Measurements from ENCODE around the gene PCP2.
A peak's percentile ranks its signal among the peaks of the same experiment; 100 is the strongest.

The PCP2 gene

DNA sequence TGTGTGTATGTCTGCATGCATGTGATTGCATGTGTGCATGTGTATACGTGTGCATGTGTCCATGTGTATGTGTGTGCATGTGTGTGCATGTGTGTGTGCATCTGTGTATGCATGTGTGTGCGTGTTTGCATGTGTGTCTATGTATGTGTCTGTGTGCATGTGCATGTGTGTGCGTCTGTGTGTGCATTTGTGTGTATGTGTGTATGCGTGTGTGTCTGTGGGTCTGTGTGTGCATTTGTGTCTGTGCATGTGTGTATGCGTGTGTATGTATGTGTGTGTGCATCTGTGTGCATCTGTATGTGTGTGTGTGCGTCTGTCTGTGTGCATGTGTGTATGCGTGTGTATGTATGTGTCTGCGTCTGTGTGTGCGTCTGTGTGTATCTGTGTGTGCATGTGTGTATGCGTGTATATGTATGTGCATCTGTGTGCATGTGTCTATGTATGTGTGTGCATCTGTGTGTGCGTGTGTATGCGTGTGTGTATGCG lies 6.4 kb upstream of the PCP2 start:
- DNase-seq = no peak

DNA sequence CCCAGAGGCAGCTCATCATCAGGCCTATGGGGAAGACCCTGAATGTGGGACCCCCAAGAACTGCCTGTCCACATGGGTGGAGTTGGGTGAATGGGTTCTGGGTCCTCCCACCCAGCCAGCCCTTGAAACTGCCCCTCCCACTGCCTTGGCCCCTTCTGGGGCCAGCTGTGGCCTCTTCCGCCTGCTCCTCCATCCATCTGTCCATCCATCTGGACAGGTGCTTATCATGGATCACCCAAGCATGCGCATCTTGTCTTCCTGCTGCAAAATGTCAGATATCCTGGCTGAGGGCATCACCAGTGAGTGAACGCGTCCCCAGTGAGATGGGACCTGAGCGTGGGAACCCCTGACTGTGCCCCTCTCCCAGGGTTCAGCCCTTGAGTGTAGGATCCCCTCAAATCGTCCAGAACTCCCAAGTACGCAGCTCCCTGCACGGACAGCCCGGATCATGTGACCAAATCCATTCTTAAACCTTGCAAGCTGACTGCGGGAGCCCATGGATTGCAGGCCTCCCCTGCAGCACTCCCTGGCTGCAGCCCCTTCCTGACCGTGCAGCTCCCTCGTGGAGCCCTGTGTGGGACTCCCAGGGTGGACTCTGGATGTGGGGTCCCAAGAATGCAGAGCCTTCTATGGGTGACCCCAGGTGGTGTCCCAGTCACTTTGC lies 5.4 kb upstream of the PCP2 start:
- no peak for DNase-seq

DNA sequence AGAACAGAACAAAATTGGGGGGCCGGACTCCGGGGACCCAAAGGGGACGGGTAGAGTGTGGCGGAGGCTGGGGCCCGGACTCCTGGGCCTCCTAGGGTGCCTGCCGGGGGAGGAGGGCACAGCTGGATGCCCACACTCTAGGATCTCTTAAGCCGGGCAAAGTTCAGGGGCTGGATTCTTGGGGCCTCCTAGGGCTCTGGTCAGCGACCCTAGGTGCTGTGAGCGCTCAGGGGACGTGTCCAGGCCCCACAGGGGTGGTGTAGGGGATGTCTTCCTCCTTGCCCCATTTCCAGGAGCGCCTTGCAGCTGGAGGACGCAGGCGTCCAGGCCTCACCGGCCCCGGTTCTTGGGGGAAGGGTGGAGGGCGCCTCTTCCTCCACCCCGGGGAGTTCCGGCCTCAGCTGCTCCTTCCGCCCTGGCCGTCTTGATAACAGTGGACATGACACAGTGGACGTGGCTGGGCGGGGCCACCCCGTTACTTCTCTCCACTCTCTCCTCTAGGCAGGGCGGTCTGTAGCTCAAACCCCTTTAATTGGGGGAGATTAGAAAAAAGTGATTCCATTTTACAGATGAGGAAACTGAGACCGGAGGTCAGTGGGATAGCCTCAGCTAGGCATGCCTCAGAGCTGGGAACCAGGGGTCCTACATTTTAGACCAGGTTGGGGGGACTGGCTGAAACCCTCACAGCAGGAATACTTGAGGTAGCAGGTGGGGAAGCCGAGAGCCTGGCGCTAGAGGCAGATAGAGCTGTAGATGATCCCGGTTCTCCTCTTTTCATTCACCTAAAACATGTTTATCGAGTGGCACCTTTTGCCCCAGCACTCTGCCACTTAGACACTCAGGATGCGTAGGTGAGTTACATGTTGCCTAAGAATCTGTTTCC lies 4.1 kb upstream of the PCP2 start:
- DNase-seq = peak in 2 of 56 donors; percentile 22 to 25

DNA sequence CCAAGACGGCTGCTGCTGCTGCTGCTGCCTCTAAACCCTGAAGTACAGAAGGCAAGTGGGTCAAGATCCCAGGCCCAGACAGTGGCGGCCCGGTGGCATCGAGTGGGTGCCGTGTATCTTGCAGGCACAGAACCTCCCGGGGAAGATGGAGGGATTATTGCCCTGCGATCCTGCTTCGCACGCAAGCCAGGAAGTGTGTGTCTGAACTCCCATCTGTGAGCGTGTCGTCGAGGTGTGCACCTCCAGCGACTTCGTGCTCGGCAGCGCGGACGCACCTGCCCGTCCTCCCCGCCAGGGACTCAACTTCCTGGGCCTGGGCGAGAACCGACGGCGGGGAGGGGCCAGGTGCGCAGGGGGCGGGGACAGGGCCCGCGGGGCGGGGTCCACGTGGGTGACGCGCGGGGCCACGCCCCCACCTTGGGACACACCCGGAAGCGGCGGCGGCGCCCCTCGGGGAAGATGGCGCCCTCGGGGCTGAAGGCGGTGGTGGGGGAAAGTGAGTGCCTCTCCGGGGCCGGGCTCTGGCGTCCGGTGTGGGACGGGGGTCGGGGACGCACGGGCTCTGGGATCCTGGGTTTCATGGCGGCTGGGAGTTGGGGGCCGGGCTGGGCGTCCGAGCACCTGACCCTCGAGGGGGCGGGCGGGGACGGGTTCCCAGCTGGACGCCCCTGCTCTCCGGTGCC lies 3.3 kb upstream of the PCP2 start, which contains the start of gene STXBP2:
Gene STXBP2 (plus strand): TSS at position 420 of the 683 bp plus-strand sequence. CDS start 40 bp downstream, at position 460.
- DNase-seq = peak in 5 of 56 donors; percentile 4 to 32 (median 17)

DNA sequence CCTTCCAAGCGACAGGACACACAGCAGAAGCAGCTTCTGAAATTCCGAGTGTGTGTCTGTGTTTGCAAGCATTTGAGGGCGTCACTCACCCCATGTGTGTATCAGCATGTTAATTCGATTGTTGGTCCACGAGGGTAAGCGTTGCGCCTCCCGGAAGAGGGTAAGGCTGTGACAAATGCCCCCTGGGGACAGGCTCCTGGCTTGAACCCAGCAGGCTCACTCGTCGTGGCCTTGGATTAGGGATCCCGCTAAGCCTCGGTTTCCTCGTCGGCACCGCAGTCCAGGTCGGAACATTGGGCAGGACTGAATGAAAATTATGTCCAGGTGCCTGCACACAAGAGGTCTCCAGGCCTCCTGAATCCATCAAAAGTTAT lies 2.8 kb upstream of the PCP2 start:
- no peak for DNase-seq

DNA sequence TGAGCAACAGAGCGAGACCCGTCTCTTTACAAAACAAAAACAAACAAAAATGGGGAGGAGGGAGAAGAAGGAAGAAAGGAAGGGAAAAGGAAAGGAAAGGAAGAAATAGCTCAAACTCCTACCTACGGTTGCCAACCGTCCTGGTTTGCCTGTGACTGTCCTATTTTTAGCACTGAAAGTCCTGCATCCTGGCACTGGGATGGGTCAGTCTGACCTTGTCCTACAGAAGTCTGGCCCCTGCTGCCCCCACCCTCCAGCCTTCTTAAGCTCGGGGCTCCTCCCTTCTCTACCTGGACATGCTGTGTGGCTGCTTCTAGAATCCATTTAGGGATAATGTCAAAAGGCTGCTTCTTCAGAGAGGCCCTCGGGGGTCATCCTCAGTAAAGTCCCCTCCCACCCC lies 2.2 kb upstream of the PCP2 start:
- no peak for DNase-seq

DNA sequence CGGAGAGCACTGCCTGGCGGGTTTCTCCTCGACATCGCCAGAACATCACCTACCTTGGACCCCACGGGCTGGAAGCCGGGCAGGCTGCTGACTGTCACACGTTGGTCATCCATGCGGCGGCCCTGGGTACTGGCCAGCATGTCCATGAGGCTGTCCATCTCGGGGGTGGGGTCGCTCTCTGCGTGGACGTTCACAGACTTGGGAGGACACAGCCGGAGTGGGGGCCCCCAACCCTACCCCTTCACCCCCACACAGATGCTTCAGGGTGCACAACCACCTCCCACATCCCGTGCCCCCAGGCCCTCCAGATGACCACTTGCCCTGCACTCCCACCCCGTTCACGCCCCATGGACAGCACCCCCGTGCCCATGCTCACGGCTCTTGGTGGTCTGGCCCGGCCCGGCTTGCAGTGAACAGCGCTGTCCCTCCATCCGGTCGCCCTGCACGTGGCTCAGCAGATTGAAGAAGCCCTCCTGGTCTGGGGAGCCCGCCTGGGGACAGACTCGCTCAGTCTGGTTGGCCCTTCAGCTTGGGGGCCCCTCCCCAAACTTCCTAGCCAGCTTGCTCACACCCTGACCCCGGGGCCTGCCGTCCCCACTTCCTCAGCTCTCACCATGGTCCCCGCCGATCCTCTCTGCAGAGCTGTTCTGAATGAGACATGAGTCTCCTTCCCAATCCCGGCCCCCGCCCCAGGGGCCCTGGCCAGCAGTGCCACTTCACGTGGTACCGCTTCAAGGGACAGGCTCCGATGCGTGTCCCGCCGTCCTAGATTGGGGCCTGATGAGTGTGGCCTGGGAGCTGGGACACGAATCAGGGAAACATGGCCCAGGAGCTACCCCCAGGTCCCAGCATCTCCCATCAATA lies 947 bp downstream of the PCP2 start:
- DNase-seq = no peak

DNA sequence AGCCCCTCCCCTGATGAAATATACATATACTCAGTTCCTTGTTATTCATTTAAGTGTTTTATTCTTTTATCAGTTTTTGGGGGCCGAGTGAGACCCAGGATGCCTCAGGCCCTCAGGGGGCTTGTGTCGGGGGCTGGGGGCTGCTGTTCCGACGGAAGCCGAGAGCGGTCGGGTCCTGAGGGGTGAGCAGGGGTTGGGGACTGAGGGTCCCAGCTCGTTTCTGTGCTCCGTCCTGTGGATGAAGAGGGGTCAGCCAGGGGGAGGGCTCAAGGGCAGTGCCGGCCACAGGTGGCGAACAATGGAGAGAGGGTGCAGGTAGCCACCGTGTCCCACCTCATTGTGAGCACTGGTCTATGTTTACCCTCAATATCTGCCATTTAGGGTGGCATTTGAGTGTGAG lies 1.9 kb downstream of the PCP2 start:
- DNase-seq = no peak

DNA sequence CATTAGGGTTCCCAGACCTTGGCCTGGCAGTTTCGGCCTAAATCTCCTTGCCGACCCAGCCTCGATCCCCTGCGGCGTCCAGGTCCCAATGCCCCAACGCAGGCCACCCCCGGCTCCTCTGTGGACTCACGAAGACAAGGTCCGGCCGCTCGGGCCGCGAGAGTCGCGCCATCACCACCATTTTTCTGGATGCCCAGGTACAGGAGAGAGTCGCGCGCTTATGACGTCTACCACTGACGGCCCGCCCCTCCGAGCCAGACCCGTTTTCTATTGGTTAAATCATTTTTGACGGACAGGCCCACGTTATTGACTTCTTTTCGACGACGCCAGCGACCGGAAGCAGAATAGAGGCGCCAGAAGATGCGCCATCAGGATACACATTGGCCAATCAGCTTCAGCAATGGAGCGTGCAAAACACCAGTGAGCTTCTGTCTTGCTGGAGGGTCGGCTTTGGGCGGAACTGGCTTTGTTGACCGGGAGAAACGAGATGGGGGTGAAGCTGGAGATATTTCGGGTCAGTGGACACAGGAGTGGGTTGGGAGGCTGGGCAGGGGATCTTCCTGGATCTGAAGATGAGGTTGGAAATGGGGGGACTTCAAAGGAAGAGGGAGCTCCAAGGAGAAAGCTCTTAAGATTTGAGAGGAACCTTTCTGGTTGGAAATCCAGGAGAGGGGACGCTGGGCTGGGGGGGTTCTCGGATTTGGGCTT lies 4.0 kb downstream of the PCP2 start, which contains the start of the genes PET100 and XAB2:
Gene PET100 (plus strand): TSS at position 447 of the 708 bp plus-strand sequence. CDS start 41 bp downstream, at position 488.
Gene XAB2 (minus strand): TSS at position 199 of the 708 bp plus-strand sequence. CDS start 18 bp downstream, at position 181.
- DNase-seq = peak; percentile 70 to 99 (median 96)

DNA sequence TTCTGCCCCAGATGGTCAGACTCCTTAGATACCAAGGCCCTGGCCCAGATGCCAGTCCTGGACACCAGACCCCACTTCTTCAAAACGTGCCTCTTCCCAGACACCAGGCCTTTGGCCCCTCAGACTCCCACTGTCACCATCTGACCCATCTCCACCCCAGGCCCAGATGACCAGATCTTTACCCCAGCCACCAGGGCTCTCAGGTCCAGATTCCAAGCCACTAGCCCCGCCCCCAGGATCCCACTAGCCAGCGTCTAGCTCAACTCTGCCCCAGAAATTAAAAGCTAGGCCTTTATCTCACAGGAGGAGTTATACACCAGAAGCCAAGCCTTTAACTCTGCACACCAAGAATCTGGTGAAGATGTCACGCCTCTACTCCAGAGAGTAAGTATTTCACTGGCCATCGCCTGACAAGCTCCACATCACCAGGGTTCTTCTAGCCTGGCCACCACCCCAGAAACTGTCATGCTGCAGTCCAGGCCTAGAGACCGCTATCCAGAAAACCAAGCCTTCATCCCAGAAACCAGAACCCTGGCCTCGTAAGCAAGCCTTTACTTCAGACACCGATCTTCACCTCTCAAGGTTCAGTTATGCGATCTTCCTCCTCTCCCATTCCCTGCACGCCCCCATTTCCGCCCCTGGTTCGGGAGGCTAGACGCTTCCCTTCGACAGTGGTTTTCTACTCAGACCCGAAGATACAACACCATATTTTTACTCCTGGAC lies 4.8 kb downstream of the PCP2 start:
- no peak for DNase-seq

DNA sequence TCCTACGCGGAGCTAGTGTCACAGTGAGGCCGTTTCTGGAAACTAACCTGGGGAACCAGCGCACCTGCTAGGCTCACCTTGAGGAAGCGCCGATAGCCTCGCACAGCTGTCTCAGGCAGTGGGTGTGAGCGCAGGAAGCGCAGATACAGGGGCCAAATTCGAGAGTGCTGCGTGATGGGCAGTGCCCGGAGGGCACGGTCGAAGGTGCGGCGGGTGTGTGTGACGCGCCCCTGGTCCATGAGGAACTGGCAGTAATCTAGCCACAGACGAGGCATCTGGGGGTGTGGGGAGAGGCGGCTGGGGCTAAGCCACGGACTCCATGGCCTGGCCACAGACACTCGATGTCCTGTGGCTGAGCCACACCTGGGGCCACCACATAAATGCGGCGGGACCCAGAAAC lies 6.4 kb downstream of the PCP2 start:
- no peak for DNase-seq

DNA sequence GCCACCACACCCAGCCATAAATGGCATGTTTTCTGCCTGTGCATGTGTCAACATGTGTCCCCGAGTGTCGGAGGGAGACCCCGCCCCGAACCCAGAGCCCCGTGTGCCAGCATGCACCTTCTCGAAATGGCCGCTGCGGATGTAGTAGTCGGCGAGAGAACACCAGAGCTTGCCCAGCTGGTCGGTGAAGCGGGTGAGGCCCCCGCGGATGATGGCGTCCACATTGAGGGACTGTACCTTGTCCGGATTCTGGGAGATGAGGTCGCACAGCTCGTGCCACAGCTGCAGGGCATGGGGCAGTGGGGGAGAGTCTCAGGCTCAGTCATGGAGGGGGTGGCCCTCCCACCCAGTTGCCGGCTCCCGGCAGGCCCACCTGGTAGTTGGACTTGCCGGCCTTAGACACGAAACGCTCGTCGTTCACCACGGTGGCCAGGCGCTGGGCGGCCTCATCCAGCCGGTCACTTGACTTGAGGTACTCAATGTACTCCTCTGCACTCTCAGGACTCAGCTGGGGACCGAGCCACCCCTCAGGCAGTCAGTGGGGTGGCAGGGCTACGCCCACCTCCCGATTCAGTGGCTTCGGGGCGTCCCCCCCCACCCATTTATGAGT lies 7.7 kb downstream of the PCP2 start:
- DNase-seq = no peak

DNA sequence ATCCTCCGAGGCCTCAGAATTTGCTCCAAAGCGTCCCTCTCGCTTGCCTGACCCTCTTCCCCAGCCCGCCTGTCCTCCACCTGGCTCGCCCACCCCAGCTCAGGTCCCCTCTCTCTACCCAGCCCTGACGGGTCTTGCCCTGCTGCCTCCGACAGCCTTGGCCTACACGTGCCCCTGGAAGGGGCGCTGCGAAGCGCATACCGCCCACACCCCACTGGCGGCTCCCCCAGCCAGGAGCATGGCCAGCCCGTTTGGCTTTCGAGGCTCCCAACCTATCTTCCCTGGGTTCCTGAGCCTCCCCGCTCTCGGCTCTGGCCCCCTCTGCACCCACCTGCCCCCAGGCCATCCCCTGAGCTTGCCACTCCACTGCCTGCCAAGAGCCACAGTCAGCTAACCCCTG lies 8.7 kb downstream of the PCP2 start:
- no peak for DNase-seq

DNA sequence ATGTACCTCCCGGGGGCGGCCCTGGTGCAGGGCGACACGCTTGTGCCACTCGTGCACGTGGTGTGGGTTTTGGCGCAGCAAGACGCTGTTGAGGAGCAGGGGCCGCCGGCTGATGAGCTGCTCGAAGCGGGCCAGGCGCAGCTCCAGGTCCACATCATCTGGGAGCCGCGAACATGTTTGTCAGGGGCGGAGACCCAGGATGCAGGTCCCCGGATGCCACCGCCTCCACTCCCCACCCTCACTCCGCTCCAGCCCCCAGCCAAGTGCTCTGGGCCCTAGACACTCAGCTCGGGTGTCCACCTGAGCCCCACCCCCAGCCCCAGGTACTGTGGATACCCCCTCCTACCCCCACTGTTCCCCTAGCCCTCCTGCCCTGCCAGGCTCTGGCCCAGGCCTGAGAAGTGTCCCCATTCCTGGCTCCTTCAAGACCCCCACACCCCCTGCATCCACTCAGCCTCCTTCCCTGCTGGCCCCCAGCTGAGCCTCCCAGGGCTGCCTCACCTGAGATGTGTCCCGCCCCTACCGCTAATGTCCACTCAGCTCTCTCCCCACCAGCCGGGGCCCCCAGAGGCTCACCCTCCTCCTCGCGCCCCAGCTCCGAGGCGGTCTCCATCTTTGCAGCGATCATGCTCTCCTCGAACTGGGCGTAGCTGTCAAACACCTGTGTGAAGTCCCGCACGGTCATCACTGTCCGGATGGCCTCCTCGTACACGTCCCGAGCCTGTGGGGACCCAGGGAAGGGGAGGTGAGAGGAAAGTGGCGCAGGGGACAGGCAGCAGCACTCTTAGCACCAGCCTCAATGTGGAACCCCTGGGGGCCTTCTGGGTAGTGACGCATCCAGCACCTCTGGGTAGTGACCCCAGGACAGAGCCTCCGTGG lies 9.6 kb downstream of the PCP2 start:
- no peak for DNase-seq

DNA sequence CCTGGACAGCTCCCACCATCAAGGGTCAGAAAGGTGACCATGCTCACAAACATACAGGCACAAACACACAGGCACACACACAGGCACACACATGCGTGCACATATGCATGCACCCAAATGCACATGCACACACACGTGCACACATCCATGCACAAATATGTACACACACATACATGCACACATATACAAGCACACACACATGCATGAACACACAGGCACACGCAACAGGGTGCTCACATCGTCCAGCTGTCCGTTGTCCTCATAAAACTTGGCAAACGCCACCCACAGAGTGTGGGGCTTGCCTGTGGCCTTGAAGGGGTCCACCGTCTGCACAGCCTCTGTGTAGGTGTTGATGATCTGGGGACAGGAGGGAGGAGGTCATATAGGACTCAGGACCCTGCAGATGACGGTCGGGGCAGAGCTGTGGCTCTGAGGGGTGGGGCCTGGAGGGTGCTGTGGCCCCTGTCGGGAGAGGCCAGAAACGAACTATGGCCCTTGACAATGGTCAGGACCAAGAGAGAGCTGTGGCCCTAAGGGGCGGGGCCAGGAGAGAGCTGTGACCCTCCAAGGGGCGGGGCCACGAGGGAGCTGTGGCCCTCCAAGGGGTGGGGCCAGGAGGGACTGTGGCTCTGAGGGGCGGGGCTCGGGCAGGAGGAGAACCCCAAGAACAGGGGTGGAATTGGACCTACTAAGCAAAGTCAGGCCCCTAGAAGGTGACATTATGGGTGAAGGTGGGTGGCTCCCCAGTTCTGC lies 10.4 kb downstream of the PCP2 start:
- no peak for DNase-seq

DNA sequence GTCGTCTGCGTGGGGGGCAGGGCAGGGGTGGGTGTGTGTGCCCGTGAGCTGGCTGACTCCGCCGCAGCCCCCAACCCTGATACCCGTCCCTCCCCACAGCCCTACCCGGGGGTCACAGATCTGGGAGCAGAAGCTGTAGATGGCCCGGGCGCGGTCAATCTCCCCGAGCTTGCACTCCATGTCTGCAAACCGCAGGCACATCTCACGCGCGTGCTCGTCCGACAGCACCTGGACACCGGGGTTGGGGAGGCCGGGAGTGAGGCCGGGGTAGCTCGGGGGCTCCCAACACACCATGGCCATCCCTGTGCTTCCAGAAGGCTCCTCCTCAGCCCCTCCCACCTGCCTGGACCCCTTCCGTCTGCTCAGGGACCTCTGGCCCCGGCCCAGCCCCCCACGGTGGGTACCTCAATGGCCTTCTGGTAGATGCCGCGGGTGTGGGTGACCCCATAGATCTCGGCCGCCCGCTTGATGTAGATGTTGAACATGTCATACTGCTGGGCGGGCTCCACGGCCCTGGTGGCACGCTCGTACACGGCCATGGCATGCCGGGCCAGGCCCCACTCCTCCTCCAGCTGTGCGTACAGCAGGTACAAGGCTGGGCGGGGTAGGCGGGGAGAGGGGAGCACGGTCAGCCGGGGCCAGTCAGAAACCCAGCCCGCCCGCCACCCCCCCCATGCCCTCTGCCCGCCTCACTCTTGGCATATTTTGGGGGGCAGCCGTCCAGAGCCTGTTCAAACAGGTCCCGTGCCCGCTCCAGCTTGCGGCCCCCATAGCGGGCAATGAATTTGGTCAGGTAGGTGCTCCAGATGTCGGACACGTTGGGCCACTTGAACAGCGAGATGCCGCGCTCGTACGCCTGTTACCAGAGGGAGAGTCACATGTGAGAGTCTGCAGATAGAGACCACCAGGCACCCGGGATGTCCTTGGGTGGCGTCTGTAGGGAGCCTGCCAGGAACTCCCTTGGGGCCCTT lies 12.8 kb downstream of the PCP2 start:
- DNase-seq = no peak

All from nucleus accumbens (tissue), 56 donors.